ENCODE results near the gene ACAA2. TPM values are rescaled to one million over a fixed set of nuclear protein-coding genes. Genes with fewer than 3 reads are reported as not detected.

The ACAA2 gene
- total and polyA plus RNA-seq, 2 of the 8 experiments (the other 6 are each of a cell fraction or from before 2014, with no cell fraction given) = 63.4 to 151 TPM

- Histone ChIP-seq H4K5ac (ENCODE audit: insufficient read length, low read depth, low read length) (peak overlapping the region; percentile 95), H3K4me1 (replicated peaks in 1 of 4; ENCODE audit: control insufficient read depth in 3 of 4, insufficient read depth in 4 of 4, low read length in 3 of 4) (peaks cover 2 to 11% (median 8%) of the 10 kb centered on the region in 4 experiments; a peak in 5 of 7 replicates), H3K4me3 (ENCODE audit: extremely low read depth in 1 of 4, insufficient read depth in 2 of 4, low read depth in 3 of 4, low read length in 4 of 4) (peak overlapping the region; percentile 74 to 93 (median 87)), H4K20me1 (replicated peaks in 1 of 2; ENCODE audit: control insufficient read depth in 1 of 2, insufficient read depth in 2 of 2, low read length in 2 of 2) (peaks cover 0 to 1% of the 10 kb centered on the region in 2 experiments), H3K79me2 (ENCODE audit: control insufficient read depth in 1 of 2, insufficient read depth in 2 of 2, low read length in 2 of 2) (peaks cover 10 to 52% of the 10 kb centered on the region in 2 experiments; a peak in 3 of 4 replicates), H2AFZ (ENCODE audit: low read length) (0 out of 2 replicates have a peak overlapping the region, but pooled peaks have one; percentile 90), H3K18ac (ENCODE audit: extremely low read depth, low read length) (peak overlapping the region; percentile 88), H3K9ac (replicated peaks in 1 of 4; ENCODE audit: extremely low read depth in 1 of 4, low read depth in 3 of 4, low read length in 3 of 4) (peak overlapping the region; percentile 65 to 89 (median 84)), H3K9me3 (ENCODE audit: insufficient read depth in 2 of 2, low read depth in 1 of 2, low read length in 1 of 2) (peaks cover 4 to 5% of the 10 kb centered on the region in 2 experiments; a peak in 2 of 4 replicates), H2BK15ac (ENCODE audit: low read length) (no peak overlapping the region), H3K23me2 (ENCODE audit: low read depth, low read length) (peaks cover 12% of the 10 kb centered on the region), H3K4me2 (ENCODE audit: insufficient read depth in 1 of 2, low read depth in 2 of 2, low read length in 2 of 2) (peak overlapping the region; percentile 80 to 81), H3K36me3 (ENCODE audit: control insufficient read depth in 2 of 4, insufficient read depth in 4 of 4, low read length in 3 of 4) (peaks cover 0 to 5% (median 2%) of the 10 kb centered on the region in 4 experiments; a peak in 2 of 8 replicates), H2AK5ac (ENCODE audit: low read depth, low read length) (no peak overlapping the region), H2BK120ac (replicated peaks; ENCODE audit: low read depth, low read length) (no peak overlapping the region), H3K27me3 (replicated peaks in 1 of 4; ENCODE audit: control insufficient read depth in 3 of 4, extremely low read depth in 1 of 4, insufficient read depth in 3 of 4, low read length in 3 of 4) (no peaks in the 10 kb centered on the region; a peak in 1 of 7 replicates), H4K91ac (replicated peaks; ENCODE audit: insufficient read length, low read length) (peak overlapping the region; percentile 75), H2BK20ac (ENCODE audit: low read length) (no peak overlapping the region), H3K27ac (ENCODE audit: low read depth, low read length) (peak overlapping the region; percentile 94), H2BK5ac (ENCODE audit: low read depth, low read length) (peak overlapping the region; percentile 89), H3K56ac (replicated peaks; ENCODE audit: insufficient read length, low read depth, low read length) (peak overlapping the region; percentile 92), H4K8ac (ENCODE audit: extremely low read depth, insufficient read depth, low read length) (peak overlapping the region; percentile 99; the same call in 1 of the 2 replicates), H3K14ac (ENCODE audit: insufficient read length) (no peak overlapping the region), H3K79me1 (ENCODE audit: low read depth, low read length) (no peaks in the 10 kb centered on the region; the same call in 1 of the 2 replicates), H3K23ac (ENCODE audit: insufficient read length) (no peak overlapping the region), H3K4ac (replicated peaks; ENCODE audit: insufficient read length, low read depth, low read length) (peak overlapping the region; percentile 24), H2BK12ac (ENCODE audit: low read depth, low read length) (peak overlapping the region; percentile 4; the same call in 1 of the 2 replicates)
- ChIA-PET CTCF (ENCODE audit: partially characterized antibody) (no interaction called here), POLR2A (ENCODE audit: partially characterized antibody) (interaction anchor here (0.7 to 3.1 kb wide), 4 partner anchors 9 to 19 kb away, joined by 3 to 10 read pairs (median 3); no protein-coding TSS in a partner anchor)
- no peak for FAIRE-seq
- no peak for DNase-seq (ENCODE audit: low read depth in 1 of 2, low spot score in 2 of 2)
- 1% methylated on average over 17 of the region's 17 CpGs; no CpG with 5 or more reads in 1 of the 2 experiments for WGBS, 2 experiments (ENCODE audit: extremely low coverage in 1 of 2, insufficient coverage in 1 of 2, insufficient read length in 1 of 2, insufficient replicate concordance in 2 of 2, low coverage in 1 of 2, low lambda C conversion rate in 2 of 2, missing lambda C conversion rate in 1 of 2)
- TF ChIP-seq KDM4A (IDR thresholded peaks at IDR 0.05; ENCODE audit: low read depth, low read length, severe bottlenecking) (peak; percentile 25), ASH2L (IDR thresholded peaks at IDR 0.05; ENCODE audit: low read length) (peak; percentile 74), EGR1 (IDR thresholded peaks at IDR 0.05; ENCODE audit: borderline replicate concordance, low read depth, low read length) (no peak)
Measured at GRCh38 chr18:49813069-49813318, 339 bp downstream of the ACAA2 start.
